Measurements from ENCODE around the gene WT1.
"Not testable (repeated sequence)": the region's sequence is repeated elsewhere in the genome, so short reads cannot be mapped to it uniquely, and the experiment has no call there.

Gene WT1

DNA sequence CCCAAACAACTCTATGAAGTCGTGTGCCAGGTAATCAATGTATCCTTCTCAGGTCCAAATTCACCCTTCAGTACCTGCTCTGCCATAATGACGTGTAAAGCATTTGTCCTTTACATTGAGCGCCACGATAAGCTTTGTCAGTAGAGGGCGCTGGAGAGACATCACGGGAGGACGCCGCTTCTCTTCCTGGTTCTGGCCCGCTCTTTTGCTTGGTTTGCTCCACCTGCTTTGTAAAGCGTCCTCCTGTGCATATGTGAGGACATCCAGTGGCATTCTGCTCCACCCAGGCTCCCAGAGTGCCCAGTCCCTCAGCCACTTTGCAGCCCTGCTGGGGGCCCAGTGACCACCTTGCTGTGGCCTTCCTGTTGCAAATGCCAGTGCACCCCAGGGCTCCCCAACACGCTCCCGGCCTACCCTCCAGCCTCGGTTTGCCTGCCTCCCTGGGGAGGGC, 61.1 kb downstream of the WT1 start:
- peaks cover 7% of the 10 kb centered on the region for H3K4me1 Mint-ChIP-seq (ENCODE audit: low read depth)
- no peaks in the 10 kb centered on the region for H3K27me3 Mint-ChIP-seq
- H3K9me3 Mint-ChIP-seq = peaks cover 8% of the 10 kb centered on the region
- no peak overlapping the region for H3K27ac Mint-ChIP-seq
- H3K4me3 Mint-ChIP-seq = no peak overlapping the region
- no peaks in the 10 kb centered on the region for H3K36me3 Mint-ChIP-seq (ENCODE audit: low read depth)
- intact Hi-C loops (cut with micrococcal nuclease) = no loop called here

DNA sequence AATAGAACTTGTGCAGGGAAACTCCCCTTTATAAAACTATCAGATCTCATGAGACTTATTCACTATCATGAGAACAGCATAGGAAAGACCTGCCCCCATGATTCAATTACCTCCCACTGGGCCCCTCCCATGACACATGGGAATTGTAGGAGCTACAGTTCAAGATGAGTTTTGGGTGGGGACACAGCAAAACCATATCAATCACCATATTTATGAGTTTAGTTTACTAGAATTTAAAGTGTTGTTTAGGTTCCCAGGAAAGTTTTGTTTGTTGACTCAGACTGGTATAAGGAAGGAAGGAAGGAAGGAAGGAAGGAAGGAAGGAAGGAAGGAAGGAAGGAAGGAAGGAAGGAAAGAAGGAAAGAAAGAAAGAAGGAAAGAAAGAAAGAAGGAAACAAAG, 65.4 kb downstream of the WT1 start:
- H3K27me3 Mint-ChIP-seq; intact Hi-C loops (cut with micrococcal nuclease); H3K36me3 Mint-ChIP-seq (ENCODE audit: low read depth); H3K4me1 Mint-ChIP-seq (ENCODE audit: low read depth); H3K4me3 Mint-ChIP-seq; H3K27ac Mint-ChIP-seq: not testable (repeated sequence)
- peaks cover 20% of the 10 kb centered on the region for H3K9me3 Mint-ChIP-seq

DNA sequence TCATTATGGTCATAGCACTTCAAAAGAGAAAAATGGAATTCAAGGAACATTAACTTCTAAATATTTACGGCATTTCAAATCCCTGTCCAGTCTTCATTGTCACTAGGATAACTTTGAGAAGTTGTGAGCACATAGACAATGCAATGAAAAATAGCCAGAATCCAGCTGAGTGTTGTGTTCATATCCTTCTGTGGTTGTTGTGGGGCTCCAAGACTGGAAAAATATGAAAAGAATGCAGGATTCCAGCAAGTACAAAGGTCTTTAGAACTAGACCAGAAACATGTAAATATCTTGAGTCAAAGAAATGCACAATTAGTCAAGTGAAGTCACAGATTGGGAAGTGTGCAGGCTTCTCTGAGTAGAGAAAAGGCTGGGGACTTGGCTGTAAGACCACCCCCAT, 68.7 kb downstream of the WT1 start:
- Mint-ChIP-seq H3K4me3 (no peak overlapping the region), H3K36me3 (ENCODE audit: low read depth) (no peaks in the 10 kb centered on the region), H3K27ac (no peak overlapping the region), H3K4me1 (ENCODE audit: low read depth) (peaks cover 6% of the 10 kb centered on the region), H3K9me3 (peaks cover 20% of the 10 kb centered on the region), H3K27me3 (peaks cover 2% of the 10 kb centered on the region)
- intact Hi-C loops (cut with micrococcal nuclease) = no loop called here

GRCh38 chr11:32365192-32365591, 70.1 kb downstream of the WT1 start:
- no peak overlapping the region for H3K27ac Mint-ChIP-seq
- intact Hi-C loops (cut with micrococcal nuclease) = no loop called here
- peaks cover 20% of the 10 kb centered on the region for H3K9me3 Mint-ChIP-seq
- H3K4me1 Mint-ChIP-seq (ENCODE audit: low read depth) = peaks cover 6% of the 10 kb centered on the region
- no peak overlapping the region for H3K4me3 Mint-ChIP-seq
- peaks cover 2% of the 10 kb centered on the region for H3K27me3 Mint-ChIP-seq
- no peaks in the 10 kb centered on the region for H3K36me3 Mint-ChIP-seq (ENCODE audit: low read depth)

DNA sequence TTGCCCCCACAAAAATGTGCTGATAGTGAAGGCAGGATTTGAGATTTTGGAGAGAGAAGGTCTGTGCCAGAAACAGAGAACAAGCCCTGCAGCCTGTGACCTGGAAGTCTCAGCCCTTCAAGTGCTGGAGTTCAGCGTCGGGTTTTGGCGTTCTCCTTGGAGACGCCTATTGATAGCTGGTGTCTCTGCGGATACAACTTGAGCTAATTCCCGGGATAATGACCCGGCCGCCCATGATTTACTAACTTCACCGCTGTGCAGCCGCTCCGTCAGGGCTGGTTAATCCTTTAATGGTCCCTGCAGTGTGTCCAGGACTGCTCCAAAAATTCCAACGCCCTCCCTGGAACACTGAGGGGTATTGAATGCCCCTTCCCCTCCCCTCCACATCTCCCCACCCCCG, 76.6 kb downstream of the WT1 start:
- intact Hi-C loops (cut with micrococcal nuclease) = no loop called here
- Mint-ChIP-seq H3K36me3 (ENCODE audit: low read depth) (no peaks in the 10 kb centered on the region), H3K27ac (no peak overlapping the region), H3K27me3 (peaks cover 10% of the 10 kb centered on the region), H3K4me3 (no peak overlapping the region), H3K9me3 (no peaks in the 10 kb centered on the region), H3K4me1 (ENCODE audit: low read depth) (no peaks in the 10 kb centered on the region)

- Mint-ChIP-seq H3K27ac (no peak overlapping the region), H3K4me3 (no peak overlapping the region), H3K27me3 (peaks cover 8% of the 10 kb centered on the region), H3K9me3 (no peaks in the 10 kb centered on the region), H3K4me1 (ENCODE audit: low read depth) (no peaks in the 10 kb centered on the region), H3K36me3 (ENCODE audit: low read depth) (no peaks in the 10 kb centered on the region)
- intact Hi-C loops (cut with micrococcal nuclease) = no loop called here
These were observed 81.5 kb downstream of the WT1 start for GRCh38 chr11:32353884-32354283.

DNA sequence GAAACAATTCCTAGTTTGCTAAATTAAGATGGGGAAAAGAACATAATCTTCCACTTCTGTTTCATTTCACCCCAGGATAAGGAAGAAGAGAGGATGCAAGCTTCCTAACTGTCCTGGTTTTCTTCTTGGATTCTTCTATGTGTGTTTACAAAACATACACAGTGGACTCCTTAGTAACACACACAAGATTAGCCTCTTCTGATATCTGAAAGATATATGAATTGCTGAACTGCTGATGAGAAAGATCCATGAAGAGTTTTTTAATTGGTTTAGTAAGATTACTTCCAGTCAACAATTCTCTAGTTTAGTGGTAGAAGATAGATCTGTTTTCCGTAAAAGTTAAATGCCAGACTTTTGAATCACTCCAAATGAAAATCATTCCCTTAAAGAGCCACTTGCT, 86.8 kb downstream of the WT1 start:
- peaks cover 9% of the 10 kb centered on the region for H3K27me3 Mint-ChIP-seq
- intact Hi-C loops (cut with micrococcal nuclease) = no loop called here
- no peaks in the 10 kb centered on the region for H3K4me1 Mint-ChIP-seq (ENCODE audit: low read depth)
- H3K27ac Mint-ChIP-seq = no peak overlapping the region
- H3K9me3 Mint-ChIP-seq = no peaks in the 10 kb centered on the region
- no peak overlapping the region for H3K4me3 Mint-ChIP-seq
- no peaks in the 10 kb centered on the region for H3K36me3 Mint-ChIP-seq (ENCODE audit: low read depth)

DNA sequence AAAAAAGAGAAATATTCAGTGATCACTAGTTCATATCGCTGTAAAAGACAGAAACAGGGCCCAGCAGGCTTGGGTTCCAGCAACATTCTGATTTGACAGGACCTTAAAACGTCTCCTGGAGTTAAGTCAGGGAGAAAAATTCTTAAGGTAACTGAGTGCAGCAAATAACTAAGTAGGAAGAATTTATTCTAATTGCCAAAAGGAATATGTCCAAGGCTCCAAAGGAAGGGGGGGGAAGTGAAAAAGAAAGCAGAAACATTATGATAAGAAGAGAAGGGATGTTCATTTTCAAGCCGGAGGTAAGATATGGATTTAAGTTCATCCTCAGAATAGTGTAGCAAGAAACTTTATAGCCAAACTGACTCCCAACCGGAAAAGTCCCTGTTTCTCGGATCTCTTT, 90.4 kb downstream of the WT1 start:
- Mint-ChIP-seq H3K4me3 (no peak overlapping the region), H3K36me3 (ENCODE audit: low read depth) (no peaks in the 10 kb centered on the region), H3K4me1 (ENCODE audit: low read depth) (no peaks in the 10 kb centered on the region), H3K9me3 (no peaks in the 10 kb centered on the region), H3K27me3 (peaks cover 9% of the 10 kb centered on the region), H3K27ac (no peak overlapping the region)
- intact Hi-C loops (cut with micrococcal nuclease) = no loop called here

DNA sequence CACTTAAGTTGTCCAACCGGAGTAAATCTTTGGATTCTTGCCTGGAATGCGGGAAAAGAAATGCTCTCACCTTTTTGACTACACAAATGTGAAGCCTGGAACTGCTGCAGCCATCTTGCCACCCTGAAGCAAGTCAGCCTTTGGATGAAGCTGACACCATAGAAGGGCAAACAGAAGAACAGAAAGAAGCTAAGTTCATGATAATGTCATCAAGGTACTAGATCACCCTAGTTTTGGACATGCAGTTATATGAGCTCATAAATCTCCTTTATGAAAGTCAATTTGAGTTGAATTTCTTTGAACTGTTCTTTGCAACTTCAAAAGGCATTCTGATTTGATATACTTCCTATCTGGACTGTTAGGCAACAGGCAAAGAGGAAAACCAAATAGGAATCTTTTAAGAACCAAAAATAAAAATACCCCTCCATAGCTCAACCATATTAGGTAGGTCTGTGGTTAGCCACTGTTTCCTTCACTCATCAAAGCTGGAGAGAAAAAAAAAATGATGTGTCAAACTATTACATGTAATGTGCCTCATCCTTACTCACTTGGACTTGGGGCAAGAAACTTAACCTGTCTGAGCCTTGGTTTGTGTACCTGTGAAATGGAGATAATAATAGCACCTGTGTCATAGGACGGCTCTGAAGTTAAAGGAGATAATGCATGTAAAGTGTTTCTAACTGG, 91.9 kb downstream of the WT1 start:
- Mint-ChIP-seq H3K9me3 (no peaks in the 10 kb centered on the region), H3K27me3 (peaks cover 11% of the 10 kb centered on the region), H3K27ac (no peak overlapping the region), H3K4me3 (no peak overlapping the region), H3K36me3 (ENCODE audit: low read depth) (no peaks in the 10 kb centered on the region), H3K4me1 (ENCODE audit: low read depth) (no peaks in the 10 kb centered on the region)
- intact Hi-C loops (cut with micrococcal nuclease) = no loop called here

DNA sequence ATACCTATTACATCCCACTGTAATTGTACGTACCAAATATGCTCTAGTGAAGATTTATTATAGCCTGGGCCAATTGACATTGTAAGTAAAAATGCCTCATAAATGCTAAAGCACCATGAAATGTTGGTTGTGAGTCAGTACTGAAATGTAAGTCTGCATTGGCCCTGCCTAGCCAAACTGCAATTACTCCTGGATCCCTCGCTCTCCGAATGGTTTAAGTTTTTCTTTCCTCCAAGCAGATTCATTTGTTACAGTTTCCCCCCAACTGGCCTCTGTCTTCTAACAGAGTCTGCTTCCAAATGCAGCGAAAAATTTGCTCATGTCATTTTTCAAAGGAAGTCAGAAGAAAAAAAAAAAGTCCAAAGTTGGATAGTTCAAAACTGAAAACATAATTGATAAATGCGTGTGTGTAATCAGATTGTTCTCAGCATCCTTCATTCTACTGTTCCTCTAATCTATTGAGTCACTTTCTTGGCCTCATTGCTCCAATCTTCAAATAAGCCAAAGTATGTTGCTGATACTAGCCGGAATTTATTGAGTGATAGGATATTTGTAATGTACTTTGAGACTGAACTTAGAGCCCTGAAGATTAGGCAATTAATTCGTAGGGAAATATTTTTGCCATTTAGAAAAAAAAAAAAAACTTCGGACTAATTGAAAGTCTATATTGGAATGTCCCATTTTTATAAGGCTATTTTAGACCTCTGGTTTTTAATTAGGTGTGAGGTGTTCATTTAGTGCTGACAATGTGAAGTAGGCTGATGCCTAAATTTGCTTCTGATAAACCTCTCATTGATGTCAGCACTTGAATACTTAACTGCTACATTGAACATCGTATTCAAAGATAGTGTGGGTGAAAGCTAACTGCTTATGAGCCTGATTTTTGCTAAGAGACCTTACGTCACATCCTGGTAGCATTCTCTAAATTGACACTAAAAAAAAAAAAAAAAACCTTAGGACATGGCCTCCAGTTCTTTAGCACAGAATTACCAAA, 93.4 kb downstream of the WT1 start:
- no peaks in the 10 kb centered on the region for H3K36me3 Mint-ChIP-seq (ENCODE audit: low read depth)
- H3K27ac Mint-ChIP-seq = no peak overlapping the region
- H3K4me1 Mint-ChIP-seq (ENCODE audit: low read depth) = no peaks in the 10 kb centered on the region
- no peak overlapping the region for H3K4me3 Mint-ChIP-seq
- intact Hi-C loops (cut with micrococcal nuclease) = no loop called here
- peaks cover 17% of the 10 kb centered on the region for H3K27me3 Mint-ChIP-seq
- no peaks in the 10 kb centered on the region for H3K9me3 Mint-ChIP-seq

GRCh38 chr11:32340181-32340580, 95.2 kb downstream of the WT1 start:
- H3K9me3 Mint-ChIP-seq = peaks cover 2% of the 10 kb centered on the region
- no peaks in the 10 kb centered on the region for H3K36me3 Mint-ChIP-seq (ENCODE audit: low read depth)
- peaks cover 17% of the 10 kb centered on the region for H3K27me3 Mint-ChIP-seq
- intact Hi-C loops (cut with micrococcal nuclease) = no loop called here
- H3K4me3 Mint-ChIP-seq = no peak overlapping the region
- no peaks in the 10 kb centered on the region for H3K4me1 Mint-ChIP-seq (ENCODE audit: low read depth)
- H3K27ac Mint-ChIP-seq = no peak overlapping the region
